Body of pancreas (tissue), 4 donors: ENCODE data around the gene TMED3. TPM values are rescaled to one million over a fixed set of nuclear protein-coding genes. Genes with fewer than 3 reads are reported as not detected.
A peak's percentile ranks its signal among the peaks of the same experiment; 100 is the strongest.

ENCODE experiments used
- ATAC-seq: fragments of 150-250 bp; one replicate; pipeline ENCODE4 v1.9.1; 2016
- DNase-seq, 4 donors: peaks; one replicate each; pipeline ENCODE4 v3.0.0-alpha.2; 2019
- H3K27ac ChIP-seq, 4 donors: fragments of 200-600 bp; sonication (generic); 1 replicate in 3 of 4; 2 replicates in 1 of 4; pipeline versions ENCODE4 v1.5.1 to v1.6.1; 2016 to 2019; ENCODE audit warnings: mild to moderate bottlenecking in 1 of 4, mixed read lengths in 1 of 4, moderate library complexity in 1 of 4
- H3K27me3 ChIP-seq, 2 donors: fragments of 200-600 bp; sonication (generic); one replicate each; pipeline ENCODE4 v1.6.0; 2016; ENCODE audit warnings: mild to moderate bottlenecking in 1 of 2
- H3K36me3 ChIP-seq, 2 donors: fragments of 200-600 bp; sonication (generic); replicated peaks in 1 of 2; 2 replicates each; pipeline ENCODE4 v1.5.1; 2016; ENCODE audit warnings: low read depth in 2 of 2; ENCODE audit not compliant: insufficient read depth in 1 of 2
- H3K4me1 ChIP-seq: fragments of 200-600 bp; sonication (generic); one replicate; pipeline ENCODE4 v1.6.0; 2016
- H3K4me3 ChIP-seq, 2 donors: fragments of 200-600 bp; sonication (generic); 1 replicate in 1 of 2; 2 replicates in 1 of 2; pipeline ENCODE4 v1.5.1; 2016 to 2019
- H3K9me3 ChIP-seq, 3 donors: fragments of 200-600 bp; sonication (generic); 1 replicate in 2 of 3; 2 replicates in 1 of 3; pipeline ENCODE4 v1.5.1; 2016
- CTCF ChIP-seq, 7 experiments: fragments of 450-650 bp in 4 of 7; fragments of 200-600 bp in 3 of 7; sonication (generic) in 3 of 7; IDR thresholded peaks; one replicate each; pipeline ENCODE4 v1.5.1; 2016 to 2019; ENCODE audit warnings: antibody characterized with exemption in 7 of 7
- POLR2A ChIP-seq, 3 donors: fragments of 450-650 bp; IDR thresholded peaks; one replicate each; pipeline ENCODE4 v1.6.1; 2016; ENCODE audit warnings: antibody characterized with exemption in 3 of 3, mild to moderate bottlenecking in 2 of 3
- WGBS, 2 donors: methylation state at CpG; one replicate each; pipeline ENCODE4 v1.1.5; 2017; 5-methylcytosine and 5-hydroxymethylcytosine counted together
- intact Hi-C: fragments of 100-400 bp; cut with DNase I; formaldehyde crosslinking; loops from one replicate; pipeline ENCODE4 v1.15.1; 2023
- total RNA-seq, 2 donors: library from RNA; depleted of rRNA; stranded (reverse); fragments of >200 nt; gene quantifications; one replicate each; pipeline ENCODE4 v1.1.0, GENCODE V29; 2016

The TMED3 gene
- total RNA-seq, 2 donors from 2014 or later, result 82.1 to 98.1 TPM

- intact Hi-C loops, result no loop called here
- H3K27me3 ChIP-seq, result no peaks in the 10 kb centered on the region
- no peaks in the 10 kb centered on the region for H3K9me3 ChIP-seq
- TF ChIP-seq POLR2A (IDR thresholded peaks at IDR 0.05) (no peak), CTCF (IDR thresholded peaks at IDR 0.05) (no peak)
- H3K27ac ChIP-seq, result no peak overlapping the region
- WGBS, 2 donors, result 60 to 72% methylated on average over 5 to 7 of the region's 7 CpGs
- no peak for DNase-seq
- no peaks in the 10 kb centered on the region for H3K4me1 ChIP-seq
- H3K4me3 ChIP-seq, result no peak overlapping the region
- ATAC-seq, result no peak
- no peaks in the 10 kb centered on the region for H3K36me3 ChIP-seq
These were observed 16.8 kb upstream of the TMED3 start for GRCh38 chr15:79294075-79294474.

GRCh38 chr15:79296583-79296982 is 14.3 kb upstream of the TMED3 start:
- Histone ChIP-seq H3K27ac (no peak overlapping the region), H3K27me3 (no peaks in the 10 kb centered on the region), H3K4me3 (no peak overlapping the region), H3K4me1 (no peaks in the 10 kb centered on the region), H3K9me3 (no peaks in the 10 kb centered on the region), H3K36me3 (no peaks in the 10 kb centered on the region)
- no peak for DNase-seq
- intact Hi-C loops, result no loop called here
- ATAC-seq, result no peak
- 20 to 42% methylated on average over 4 of the region's 4 CpGs for WGBS, 2 donors
- TF ChIP-seq CTCF (IDR thresholded peaks at IDR 0.05) (peak in 1 of 7 experiments; percentile 11), POLR2A (IDR thresholded peaks at IDR 0.05) (no peak)

GRCh38 chr15:79299126-79299840 is 11.6 kb upstream of the TMED3 start:
- Histone ChIP-seq H3K4me3 (no peak overlapping the region), H3K4me1 (no peaks in the 10 kb centered on the region), H3K9me3 (no peaks in the 10 kb centered on the region), H3K27me3 (no peaks in the 10 kb centered on the region), H3K36me3 (no peaks in the 10 kb centered on the region), H3K27ac (no peak overlapping the region)
- no peak for DNase-seq
- no peak for ATAC-seq
- intact Hi-C loops, result no loop called here
- 73 to 80% methylated on average over 7 of the region's 7 CpGs for WGBS, 2 donors
- TF ChIP-seq CTCF (IDR thresholded peaks at IDR 0.05), result no peak
- TF ChIP-seq POLR2A (IDR thresholded peaks at IDR 0.05), result no peak

GRCh38 chr15:79299841-79300235 is 11.1 kb upstream of the TMED3 start:
- 55 to 59% methylated on average over 1 of the region's 1 CpG for WGBS, 2 donors
- Histone ChIP-seq H3K9me3 (no peaks in the 10 kb centered on the region), H3K36me3 (no peaks in the 10 kb centered on the region), H3K4me3 (no peak overlapping the region), H3K27ac (no peak overlapping the region), H3K27me3 (no peaks in the 10 kb centered on the region), H3K4me1 (no peaks in the 10 kb centered on the region)
- intact Hi-C loops, result no loop called here
- no peak for DNase-seq
- ATAC-seq, result no peak
- TF ChIP-seq POLR2A (IDR thresholded peaks at IDR 0.05) (no peak), CTCF (IDR thresholded peaks at IDR 0.05) (no peak)

- TF ChIP-seq CTCF (IDR thresholded peaks at IDR 0.05), result no peak
- no peak for TF ChIP-seq POLR2A (IDR thresholded peaks at IDR 0.05)
- Histone ChIP-seq H3K36me3 (no peaks in the 10 kb centered on the region), H3K27me3 (no peaks in the 10 kb centered on the region), H3K4me3 (no peak overlapping the region), H3K4me1 (peaks cover 9% of the 10 kb centered on the region), H3K27ac (no peak overlapping the region), H3K9me3 (no peaks in the 10 kb centered on the region)
- DNase-seq (no peak), ATAC-seq (no peak)
- 30 to 39% methylated on average over 4 of the region's 4 CpGs for WGBS, 2 donors
- intact Hi-C loops, result no loop called here
These were observed 3.7 kb upstream of the TMED3 start for GRCh38 chr15:79307251-79307650.
